ENCODE results near the gene PRPF40B. TPM values are rescaled to one million over a fixed set of nuclear protein-coding genes. Genes with fewer than 3 reads are reported as not detected.

PRPF40B gene
- total RNA-seq, 4 donors from 2014 or later: 14.6 to 24.0 (median 18.3) TPM

DNA sequence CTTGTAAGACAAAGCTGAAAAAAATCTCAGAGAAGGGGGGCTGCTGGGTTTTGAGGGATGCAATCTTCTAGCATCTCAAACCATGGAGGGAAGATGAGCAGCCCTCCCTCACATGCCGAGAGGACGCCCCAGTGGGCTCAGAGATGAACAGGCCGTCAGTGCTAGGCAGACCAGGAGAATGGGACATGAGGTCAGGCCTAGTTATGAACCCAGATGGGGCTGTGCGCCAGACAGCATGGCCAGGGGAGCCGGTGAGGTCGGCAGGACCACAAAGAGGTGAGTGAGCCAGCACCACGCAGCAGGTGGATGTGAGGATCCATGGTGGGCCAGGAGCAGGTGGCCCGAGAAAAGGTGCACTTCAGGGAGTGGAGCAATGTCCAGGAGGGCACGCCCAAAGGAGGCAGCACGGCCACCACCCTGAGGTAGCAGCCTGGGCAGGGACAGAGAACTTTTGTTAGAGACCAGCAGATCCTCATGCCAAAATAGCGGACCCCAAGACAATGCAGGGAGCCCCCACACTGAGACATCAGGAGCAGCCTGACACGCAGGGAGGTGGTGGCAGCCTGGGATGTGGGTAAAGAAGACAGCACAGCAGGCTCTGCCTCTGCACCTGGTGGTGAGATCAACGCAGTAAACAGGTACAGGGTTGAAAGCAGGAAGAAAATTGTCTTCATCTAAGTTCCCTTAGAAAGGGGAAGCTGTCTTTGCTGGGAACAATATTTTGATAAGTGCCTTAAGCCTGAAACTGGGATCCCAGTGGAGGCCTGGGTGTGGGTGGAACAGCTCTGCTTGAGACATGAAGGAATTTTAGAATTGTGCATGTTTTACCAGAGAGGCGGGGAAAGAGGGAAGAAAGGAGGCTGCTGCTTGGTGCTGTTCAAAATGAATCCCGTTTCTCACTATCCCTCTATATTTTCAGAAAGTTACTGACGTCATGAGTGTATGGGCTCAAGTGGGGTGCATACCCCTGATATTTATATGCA is 37.6 kb upstream of the PRPF40B start:
- no peak for TF ChIP-seq EP300 (IDR thresholded peaks at IDR 0.05)
- TF ChIP-seq POLR2A (IDR thresholded peaks at IDR 0.05): no peak
- TF ChIP-seq, protein P1, sequence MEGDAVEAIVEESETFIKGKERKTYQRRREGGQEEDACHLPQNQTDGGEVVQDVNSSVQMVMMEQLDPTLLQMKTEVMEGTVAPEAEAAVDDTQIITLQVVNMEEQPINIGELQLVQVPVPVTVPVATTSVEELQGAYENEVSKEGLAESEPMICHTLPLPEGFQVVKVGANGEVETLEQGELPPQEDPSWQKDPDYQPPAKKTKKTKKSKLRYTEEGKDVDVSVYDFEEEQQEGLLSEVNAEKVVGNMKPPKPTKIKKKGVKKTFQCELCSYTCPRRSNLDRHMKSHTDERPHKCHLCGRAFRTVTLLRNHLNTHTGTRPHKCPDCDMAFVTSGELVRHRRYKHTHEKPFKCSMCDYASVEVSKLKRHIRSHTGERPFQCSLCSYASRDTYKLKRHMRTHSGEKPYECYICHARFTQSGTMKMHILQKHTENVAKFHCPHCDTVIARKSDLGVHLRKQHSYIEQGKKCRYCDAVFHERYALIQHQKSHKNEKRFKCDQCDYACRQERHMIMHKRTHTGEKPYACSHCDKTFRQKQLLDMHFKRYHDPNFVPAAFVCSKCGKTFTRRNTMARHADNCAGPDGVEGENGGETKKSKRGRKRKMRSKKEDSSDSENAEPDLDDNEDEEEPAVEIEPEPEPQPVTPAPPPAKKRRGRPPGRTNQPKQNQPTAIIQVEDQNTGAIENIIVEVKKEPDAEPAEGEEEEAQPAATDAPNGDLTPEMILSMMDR (IDR thresholded peaks at IDR 0.05): no peak
- no peak for TF ChIP-seq POLR2AphosphoS5 (IDR thresholded peaks at IDR 0.05)
- H3K27me3 ChIP-seq: no peaks in the 10 kb centered on the region
- WGBS, 2 donors (ENCODE audit: low coverage in 1 of 2): 89 to 92% methylated on average over 8 of the region's 16 CpGs
- H3K27ac ChIP-seq: no peak overlapping the region
- H3K36me3 ChIP-seq: peaks cover 0 to 23% of the 10 kb centered on the region in 2 donors
- H3K9me3 ChIP-seq: no peaks in the 10 kb centered on the region
- H3K4me3 ChIP-seq: no peak overlapping the region
- ATAC-seq: no peak
- peaks cover 0 to 34% (median 7%) of the 10 kb centered on the region in 3 donors for H3K4me1 ChIP-seq

DNA sequence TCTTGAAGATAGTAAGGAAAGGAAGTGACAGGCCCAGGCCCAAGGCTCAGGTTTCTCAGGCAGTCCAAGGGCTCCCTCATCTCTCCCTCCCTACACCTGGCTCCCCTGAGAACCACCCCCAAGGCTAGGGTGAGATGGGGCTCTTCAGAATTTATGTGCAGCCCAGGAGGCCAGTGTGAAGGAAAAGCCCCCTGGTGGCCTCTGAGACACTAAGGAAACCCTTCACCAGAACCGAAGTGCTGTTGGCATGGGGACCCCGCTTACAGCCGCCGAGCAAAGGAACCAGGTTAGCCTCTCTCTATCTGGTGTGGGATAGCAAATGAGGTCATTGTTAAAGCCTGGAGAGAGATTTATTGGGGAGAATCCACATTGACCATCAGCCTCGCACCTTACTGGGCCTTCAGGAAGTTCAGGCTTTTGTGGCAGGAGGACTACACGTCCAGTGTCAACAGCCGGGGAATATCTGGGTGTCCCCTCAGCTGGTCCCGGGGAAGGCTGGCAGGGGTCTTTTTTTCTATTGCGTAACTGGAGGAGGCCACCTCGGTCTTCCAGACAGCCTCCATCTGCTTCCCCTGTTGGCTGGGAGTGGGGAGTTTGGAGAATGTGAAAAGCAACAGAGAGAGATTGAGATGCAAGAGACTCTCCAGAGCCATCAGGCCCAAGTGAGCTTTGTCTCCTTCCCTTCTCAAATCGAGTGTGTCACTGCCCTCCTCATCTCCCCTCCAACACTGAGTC is 36.0 kb upstream of the PRPF40B start:
- no peak for TF ChIP-seq POLR2AphosphoS5 (IDR thresholded peaks at IDR 0.05)
- no peak for TF ChIP-seq POLR2A (IDR thresholded peaks at IDR 0.05)
- no peak for TF ChIP-seq EP300 (IDR thresholded peaks at IDR 0.05)
- TF ChIP-seq, protein P1 (IDR thresholded peaks at IDR 0.05): no peak
- peaks cover 0 to 5% (median 0%) of the 10 kb centered on the region in 3 donors for H3K9me3 ChIP-seq
- H3K4me3 ChIP-seq: no peak overlapping the region
- H3K36me3 ChIP-seq: peaks cover 0 to 23% of the 10 kb centered on the region in 2 donors
- H3K4me1 ChIP-seq: peaks cover 0 to 21% (median 5%) of the 10 kb centered on the region in 3 donors
- no peaks in the 10 kb centered on the region for H3K27me3 ChIP-seq
- H3K27ac ChIP-seq: no peak overlapping the region
- ATAC-seq: no peak
- no CpG with 5 or more reads among the region's 11 CpGs for WGBS, 2 donors (ENCODE audit: low coverage in 1 of 2)

DNA sequence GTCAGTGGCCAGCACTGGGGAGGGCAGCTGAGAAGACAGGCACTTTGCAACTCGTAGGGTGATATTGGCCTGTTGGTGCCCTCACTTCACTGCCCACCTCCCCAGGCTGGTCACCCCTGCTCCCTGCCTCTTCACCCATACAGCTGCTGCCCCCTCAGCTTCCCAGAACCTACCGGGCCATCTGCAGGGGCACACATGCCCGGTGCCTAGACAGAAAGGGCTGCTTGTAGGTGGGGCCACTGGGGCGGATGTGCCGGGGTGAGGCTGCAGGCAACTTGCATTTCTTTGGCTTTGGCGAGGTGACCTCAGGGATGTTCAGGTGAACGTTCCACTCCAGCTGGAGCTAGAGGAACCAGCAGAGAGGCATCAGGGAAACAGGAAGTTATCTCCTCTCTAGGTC is 35.1 kb upstream of the PRPF40B start:
- H3K27me3 ChIP-seq: no peaks in the 10 kb centered on the region
- WGBS, 2 donors (ENCODE audit: low coverage in 1 of 2): no CpG with 5 or more reads among the region's 7 CpGs
- H3K4me3 ChIP-seq: no peak overlapping the region
- H3K4me1 ChIP-seq: peaks cover 0 to 12% (median 4%) of the 10 kb centered on the region in 3 donors
- no peak for TF ChIP-seq POLR2AphosphoS5 (IDR thresholded peaks at IDR 0.05)
- TF ChIP-seq POLR2A (IDR thresholded peaks at IDR 0.05): no peak
- TF ChIP-seq EP300 (IDR thresholded peaks at IDR 0.05): no peak
- TF ChIP-seq, protein P1 (IDR thresholded peaks at IDR 0.05): no peak
- peaks cover 0 to 5% (median 0%) of the 10 kb centered on the region in 3 donors for H3K9me3 ChIP-seq
- peaks cover 0 to 23% of the 10 kb centered on the region in 2 donors for H3K36me3 ChIP-seq
- H3K27ac ChIP-seq: no peak overlapping the region
- ATAC-seq: no peak

DNA sequence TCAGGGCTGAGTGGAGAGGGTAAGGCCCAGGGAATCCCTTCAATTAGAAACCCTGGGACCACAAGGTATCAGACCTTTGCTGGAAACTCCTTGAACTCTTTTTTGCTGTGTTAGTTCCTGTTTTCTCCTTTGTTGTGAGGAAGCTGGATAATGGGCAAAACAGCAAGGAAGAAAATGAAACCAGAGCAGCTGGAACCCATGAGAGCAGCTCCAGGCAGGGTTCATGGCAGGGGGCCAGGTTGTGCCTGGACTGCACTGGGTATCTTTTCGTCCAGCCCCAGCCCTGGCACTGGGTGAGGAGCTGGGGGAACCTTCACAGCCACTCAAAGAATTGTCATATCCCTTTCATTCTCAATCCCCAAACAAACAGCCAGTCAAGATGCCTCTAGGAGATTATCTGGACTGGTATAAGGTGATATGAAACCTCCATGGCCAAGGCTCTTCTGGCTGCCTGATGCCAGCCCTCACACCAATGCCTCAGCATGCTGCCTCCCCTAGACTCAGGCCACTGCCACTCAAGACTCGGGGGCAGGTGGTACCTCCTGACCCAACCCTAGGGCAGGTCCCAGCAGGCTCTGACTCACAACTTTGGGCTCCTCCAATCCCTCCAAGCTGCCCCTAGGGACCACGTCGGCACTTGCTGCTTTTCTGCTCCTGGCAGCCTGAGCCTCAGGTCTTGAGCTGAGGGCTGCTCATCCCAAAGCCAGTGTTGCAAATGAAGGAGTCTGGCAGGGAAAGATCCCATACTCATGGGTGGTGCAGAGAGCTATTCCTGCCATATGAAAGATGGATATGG is 34.4 kb upstream of the PRPF40B start:
- Histone ChIP-seq H3K36me3 (peaks cover 0 to 23% of the 10 kb centered on the region in 2 donors), H3K27ac (no peak overlapping the region), H3K4me3 (no peak overlapping the region), H3K27me3 (no peaks in the 10 kb centered on the region), H3K9me3 (peaks cover 0 to 5% (median 0%) of the 10 kb centered on the region in 3 donors), H3K4me1 (peaks cover 0 to 5% (median 0%) of the 10 kb centered on the region in 3 donors)
- no peak for ATAC-seq
- 40% methylated on average over 1 of the region's 4 CpGs; no CpG with 5 or more reads in 1 of the 2 donors for WGBS, 2 donors (ENCODE audit: low coverage in 1 of 2)
- no peak for TF ChIP-seq POLR2A (IDR thresholded peaks at IDR 0.05)
- TF ChIP-seq, protein P1 (IDR thresholded peaks at IDR 0.05): no peak
- TF ChIP-seq POLR2AphosphoS5 (IDR thresholded peaks at IDR 0.05): no peak
- TF ChIP-seq EP300 (IDR thresholded peaks at IDR 0.05): no peak
